GM21529 (cell line): Measurements from ENCODE around the gene DAPK1.
"Not testable (repeated sequence)": the region's sequence is repeated elsewhere in the genome, so short reads cannot be mapped to it uniquely, and the experiment has no call there.

Experiments used
- ATAC-seq: cut with Tn5 transposase; IDR thresholded peaks from one replicate; pipeline ENCODE4 v1.9.1; 2021; ENCODE audit not compliant: unreplicated experiment

Gene DAPK1

DNA sequence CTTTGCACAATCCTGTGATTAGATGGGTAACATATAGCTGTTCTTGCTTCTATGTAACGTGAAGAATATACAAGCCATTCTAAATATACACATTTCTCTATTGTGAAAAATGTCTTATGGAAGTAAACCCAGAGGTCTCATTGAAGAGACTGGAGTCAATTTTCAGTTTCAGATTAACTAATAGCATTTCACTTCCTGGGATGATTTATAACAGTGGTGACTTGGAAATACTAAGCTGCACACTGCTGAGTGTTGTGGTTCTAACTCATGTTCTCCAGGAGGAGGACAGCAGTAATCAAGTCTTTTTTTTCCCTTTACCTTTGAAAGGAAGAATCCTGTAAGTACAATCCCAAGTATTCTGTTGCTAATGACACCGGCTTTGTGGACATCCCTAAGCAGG is 231.6 kb downstream of the DAPK1 start:
- no peak for ATAC-seq

DNA sequence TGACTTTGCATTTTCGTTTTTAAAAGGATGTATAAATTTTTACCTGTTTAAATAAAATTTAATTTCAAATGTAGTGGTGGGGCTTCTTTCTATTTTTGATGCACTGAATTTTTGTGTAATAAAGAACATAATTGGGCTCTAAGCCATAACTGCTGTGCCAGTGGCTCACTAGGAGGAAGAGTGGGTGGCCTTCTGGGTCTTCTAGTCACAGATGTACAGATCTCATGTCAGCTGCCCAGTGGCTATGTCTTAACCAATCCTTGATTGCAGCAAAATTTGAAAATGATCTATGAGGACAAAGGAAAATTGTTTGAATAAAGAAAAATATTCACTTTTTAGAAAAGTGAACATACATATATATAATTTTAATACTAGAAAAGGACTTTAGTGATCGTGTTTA is 233.7 kb downstream of the DAPK1 start:
- ATAC-seq, result no peak

DNA sequence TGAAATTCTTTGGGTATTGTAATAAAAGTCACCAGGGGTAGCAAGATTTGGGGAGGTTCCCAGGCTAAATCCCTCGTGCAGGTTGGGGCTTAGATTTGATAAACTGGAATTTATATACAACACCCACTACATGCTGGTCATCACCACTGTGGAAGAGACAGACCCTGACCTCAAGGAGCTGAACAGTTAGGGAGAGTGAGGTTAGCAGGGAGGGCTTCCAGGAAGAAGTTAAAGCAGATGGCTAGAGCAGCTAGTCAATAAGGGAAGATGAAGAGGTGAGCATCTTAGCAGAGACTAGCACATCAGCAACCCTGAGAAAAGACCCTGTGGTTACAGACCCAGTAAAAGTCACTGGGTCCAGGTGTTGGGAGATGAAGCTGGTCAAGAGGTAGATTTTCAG is 234.7 kb downstream of the DAPK1 start:
- ATAC-seq, result no peak

DNA sequence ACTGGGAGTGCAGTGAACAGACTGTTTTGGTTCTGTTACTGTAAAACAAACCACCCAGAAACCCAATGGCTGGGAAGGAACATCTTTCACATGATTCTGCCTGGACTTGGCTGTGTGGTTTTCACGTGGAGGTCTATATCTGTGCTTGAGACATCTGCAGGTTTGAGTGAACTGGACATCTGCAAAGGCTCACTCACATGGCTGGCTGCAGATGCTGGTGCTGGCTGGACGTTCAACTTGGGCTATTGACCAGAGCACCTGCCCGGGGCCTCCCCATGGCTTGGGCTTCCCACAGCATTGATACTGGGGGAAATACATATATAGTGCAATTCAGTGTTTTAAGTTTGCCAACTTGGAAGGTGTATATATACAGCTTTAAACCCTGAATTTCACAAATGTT is 235.1 kb downstream of the DAPK1 start:
- ATAC-seq, result no peak

DNA sequence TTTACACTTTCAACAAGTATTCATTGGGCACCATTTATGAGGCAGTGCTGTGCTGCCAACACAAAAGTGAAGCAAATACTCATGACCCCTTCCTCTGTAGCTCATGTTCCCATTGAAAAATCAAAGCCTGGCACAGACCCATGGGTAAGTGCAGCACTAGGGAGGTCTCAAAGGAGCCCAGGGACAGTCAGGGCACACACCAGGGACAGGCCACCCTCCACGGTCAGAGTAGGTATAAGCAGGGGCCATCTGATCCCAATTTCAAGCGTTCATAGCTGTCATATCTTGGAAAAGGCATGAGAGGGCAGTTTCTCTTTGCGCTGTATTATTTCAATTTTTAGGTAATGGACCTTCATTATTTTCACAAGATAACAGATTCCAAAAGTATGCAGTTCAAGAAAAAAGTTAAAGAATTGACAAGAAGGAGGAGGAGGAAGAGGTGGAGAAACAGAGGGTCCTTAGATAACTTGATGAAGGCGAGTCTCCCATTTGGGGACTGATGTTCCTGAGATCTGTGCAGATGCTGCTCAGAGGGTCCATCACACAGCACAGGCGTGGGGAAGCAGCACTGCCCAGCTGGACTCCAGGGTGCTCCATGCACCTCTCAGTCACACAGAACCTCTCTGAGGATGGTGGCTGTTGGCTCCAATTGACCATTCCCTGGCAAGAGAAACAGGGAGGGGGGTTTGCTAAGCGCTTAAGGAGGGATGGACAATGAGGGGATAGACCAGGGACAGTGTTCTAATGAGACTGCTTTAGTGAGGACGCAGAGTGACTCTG is 235.8 kb downstream of the DAPK1 start:
- no peak for ATAC-seq

DNA sequence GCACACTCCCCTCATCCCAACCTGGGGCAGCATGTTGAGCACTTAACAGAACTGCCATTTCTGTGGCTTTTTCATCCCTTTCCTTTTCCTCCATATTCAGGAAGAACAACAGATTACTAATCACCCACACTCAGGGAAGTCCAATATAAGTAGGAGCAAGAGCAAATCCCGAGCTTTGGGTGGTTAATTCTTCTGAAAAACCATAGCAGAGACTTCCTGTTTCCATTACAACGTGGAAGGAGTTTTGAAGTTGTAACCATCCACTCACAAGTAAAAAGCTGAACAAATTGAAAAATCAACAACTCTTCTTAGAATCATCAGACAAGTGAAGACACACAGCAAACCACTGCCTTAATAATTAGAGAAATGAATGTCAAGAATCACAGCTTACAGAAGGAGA is 236.4 kb downstream of the DAPK1 start:
- no peak for ATAC-seq

DNA sequence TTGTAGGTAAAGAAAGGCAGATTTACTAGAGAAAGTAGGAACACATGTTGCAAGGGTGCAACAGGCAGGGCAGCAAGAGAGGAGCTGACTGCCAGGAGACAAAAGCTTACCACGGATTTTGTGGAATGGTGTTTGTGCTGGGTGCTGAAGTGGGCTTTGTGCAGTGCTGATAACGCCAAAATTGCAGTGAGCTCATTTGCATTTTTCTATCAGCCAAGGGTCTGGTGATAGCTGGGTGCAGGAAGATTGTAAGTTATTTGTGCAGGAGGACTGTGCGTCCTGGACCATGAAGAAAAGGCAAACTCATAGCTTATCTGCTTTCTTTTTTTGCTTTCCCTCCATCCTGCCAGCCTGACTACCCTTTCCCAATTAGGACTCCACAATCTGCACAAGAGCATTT is 241.9 kb downstream of the DAPK1 start:
- ATAC-seq, result no peak

DNA sequence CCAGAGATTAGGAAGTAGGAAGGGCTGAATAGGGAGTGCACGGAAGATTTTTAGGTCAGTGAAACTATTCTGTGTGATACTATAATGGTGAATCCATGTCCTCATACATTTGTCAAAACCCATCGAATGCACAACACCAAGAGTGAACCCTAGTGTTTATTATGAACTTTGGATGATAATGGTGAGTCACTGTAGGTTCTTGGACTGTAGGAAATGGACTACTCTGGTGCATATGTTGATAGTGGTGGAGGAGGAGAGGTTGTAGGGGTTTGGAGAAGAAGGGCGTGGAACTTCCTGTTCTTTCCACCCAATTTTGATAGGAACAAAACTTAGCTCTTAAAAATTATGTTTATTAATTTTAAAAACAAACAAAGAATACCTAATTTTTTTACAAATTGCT is 242.5 kb downstream of the DAPK1 start:
- ATAC-seq, result no peak

DNA sequence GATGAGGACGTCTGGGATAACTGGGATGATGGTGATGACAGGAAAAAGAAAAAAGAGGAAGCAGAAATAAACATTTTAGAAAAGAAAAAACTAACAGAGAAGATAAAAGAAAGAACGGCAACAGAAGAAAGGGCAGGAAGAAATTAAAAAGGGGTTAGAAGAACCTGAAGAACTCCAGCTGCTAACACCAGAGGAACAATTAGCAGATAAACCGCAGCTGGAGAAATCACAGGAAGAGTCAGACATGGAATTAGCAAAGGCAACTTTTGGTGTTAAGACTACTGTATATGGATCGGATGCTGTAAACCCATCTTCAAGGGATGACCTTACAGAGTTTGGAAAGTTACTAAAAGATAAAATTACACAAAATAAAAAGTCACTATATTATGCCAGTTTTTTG is 243.7 kb downstream of the DAPK1 start:
- no peak for ATAC-seq

DNA sequence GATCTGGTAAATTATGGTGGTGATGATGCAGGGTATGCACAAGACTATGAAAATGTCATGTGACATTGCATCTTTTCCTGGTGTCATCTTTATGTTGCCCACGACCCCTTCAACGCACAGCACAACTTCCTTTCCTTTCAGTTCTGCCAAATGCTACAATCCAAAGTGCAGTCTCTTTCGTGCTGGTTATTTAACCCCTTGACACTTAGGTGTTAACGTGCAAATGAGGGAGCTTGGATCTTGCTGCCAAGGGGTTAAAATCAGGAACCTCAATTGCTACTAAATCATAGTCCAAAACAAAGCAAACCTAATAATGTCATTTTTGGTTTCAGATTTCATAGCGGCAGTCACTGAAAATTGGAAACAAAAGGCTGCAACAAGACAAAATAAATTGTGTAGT is 244.2 kb downstream of the DAPK1 start:
- ATAC-seq, result no peak

DNA sequence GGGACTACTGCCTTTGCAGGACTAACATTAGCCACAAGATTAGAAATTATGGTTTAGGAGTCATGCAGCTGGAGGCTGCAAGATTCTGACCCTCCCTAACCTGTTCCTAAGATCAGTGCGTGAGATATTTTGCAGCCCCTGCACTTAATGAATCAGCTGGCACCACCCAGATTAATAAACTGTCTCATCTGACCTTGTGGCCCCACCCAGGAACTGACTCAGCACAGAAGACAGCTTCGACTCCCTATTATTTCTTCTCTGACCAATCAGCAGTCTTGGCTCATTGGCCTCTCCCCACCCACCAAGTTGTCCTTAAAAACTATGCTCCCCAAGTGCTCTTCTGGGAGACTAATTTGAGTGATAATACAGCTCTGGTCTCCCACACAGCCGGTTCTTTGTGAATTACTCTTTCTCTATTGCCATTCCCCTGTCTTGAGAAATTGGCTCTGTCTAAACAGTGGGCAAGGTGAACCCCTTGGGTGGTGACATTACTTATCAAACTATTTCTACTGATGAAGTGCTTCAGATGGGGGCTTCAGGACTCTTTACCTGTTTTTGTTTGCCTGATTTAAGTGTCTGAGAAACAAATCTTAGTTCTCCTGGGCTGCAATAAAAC is 245.3 kb downstream of the DAPK1 start:
- ATAC-seq, result no peak

DNA sequence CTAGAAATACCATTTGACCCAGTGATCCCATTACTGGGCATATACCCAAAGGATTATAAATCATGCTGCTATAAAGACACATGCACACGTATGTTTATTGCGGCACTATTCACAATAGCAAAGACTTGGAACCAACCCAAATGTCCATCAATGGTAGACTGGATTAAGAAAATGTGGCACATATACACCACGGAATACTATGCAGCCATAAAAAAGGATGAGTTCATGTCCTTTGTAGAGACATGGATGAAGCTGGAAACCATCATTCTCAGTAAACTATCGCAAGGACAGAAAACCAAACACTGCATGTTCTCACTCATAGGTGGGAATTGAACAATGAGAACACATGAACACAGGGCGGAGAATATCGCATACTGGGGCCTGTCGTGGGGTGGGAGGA is 246.6 kb downstream of the DAPK1 start:
- ATAC-seq, result not testable (repeated sequence)

DNA sequence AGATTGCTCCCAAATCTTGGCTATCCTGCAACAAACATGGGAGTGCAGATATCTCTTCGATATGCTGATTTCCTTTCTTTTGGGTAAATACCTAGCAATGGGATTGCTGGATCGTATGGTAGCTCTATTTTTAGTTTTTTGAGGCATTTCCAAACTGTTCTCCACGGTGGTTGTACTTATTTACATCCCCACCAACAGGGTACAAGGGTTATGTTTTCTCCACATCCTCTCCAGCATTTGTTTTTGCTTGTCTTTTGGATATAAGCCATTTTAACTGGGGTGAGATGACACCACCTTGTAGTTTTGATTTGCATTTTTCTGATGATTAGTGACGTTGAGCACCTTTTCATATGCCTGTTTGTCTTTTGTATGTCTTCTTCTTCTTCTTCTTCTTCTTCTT is 248.5 kb downstream of the DAPK1 start:
- ATAC-seq, result no peak

DNA sequence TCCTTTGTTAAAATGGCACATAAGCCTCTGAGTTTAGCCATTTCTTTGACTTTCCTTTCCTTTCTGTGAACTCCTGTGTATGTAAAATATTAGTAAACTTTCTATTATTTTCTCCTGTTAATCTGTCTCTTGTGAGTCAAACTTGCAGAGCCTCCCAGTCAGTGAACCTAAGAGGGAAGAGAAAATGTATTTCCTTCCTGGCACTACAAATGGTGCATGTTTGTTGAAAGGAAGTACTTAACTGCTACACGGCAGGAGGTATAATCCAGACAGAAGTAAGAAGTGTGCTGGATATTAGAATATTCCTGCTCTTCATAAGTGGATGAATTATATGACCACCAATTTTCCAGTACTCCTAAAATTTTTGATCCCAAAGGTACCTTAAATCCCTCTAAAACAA is 251.2 kb downstream of the DAPK1 start:
- no peak for ATAC-seq

DNA sequence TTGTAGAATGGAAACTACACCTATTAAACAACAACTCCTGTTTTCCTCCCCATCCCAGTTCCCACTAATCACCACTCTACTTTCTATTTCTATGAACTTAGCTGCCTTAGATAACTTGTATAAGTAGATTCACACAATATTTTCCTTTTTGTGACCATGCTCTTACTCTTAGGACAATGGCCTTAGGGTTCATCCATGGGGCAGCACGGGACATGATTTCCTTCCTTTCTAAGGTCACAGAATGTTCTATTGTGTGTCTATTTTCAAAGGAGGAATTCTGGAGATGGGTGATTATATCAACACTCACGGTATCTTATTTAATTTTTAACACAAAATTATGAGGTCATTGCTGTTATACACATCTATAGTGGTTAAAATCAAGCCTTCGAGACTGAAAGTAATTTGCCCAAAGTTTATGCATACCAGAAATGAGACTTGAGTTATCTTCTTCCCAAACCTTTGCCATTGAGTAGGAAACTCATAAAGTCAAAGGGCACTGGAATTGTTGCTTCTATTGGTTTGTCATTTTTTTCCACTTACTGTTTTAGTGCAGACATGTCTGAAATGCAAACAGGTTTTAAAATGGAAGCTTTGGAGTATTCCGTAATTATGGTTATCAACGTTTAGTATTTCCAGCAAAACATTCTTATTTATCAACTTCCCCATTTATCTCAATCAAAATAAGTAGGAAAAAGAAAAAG is 251.8 kb downstream of the DAPK1 start:
- ATAC-seq, result no peak

DNA sequence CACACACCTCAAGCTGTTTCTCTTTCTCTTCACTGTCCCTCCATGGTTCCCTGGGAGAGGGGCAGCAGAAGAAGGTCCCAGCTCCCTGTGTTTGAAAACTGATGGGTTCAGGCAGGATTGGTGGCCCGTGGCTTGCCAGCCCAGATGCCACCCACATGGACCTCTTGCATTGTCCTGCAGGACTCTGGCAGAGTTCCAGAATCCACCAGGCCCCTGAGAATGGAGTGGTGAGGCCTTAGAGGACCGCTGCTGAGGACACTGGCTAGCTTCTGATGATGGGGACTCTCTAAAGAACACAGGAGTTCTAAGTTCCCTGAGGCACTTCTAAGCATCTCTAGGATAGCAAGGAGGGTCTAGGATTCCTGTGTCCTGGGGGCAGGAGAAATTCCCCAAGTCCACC is 253.1 kb downstream of the DAPK1 start:
- ATAC-seq, result no peak

DNA sequence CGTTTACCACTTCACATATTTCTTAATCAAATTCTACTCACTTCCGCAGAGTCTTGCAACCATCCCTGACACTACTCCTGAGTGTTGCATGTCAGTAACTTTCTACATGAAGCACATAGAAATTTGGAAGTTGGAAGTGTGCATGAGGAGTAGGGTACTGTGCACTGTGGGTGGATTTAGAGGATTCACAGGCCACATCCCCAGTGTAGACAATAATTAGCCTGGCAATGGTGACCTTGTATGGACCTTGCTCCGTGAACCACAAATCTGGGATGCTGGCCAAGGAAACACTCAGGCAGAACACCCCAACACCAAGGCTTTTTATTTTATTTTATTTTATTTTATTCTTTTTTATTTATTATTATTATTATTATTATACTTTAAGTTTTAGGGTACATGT is 253.8 kb downstream of the DAPK1 start:
- ATAC-seq, result no peak

DNA sequence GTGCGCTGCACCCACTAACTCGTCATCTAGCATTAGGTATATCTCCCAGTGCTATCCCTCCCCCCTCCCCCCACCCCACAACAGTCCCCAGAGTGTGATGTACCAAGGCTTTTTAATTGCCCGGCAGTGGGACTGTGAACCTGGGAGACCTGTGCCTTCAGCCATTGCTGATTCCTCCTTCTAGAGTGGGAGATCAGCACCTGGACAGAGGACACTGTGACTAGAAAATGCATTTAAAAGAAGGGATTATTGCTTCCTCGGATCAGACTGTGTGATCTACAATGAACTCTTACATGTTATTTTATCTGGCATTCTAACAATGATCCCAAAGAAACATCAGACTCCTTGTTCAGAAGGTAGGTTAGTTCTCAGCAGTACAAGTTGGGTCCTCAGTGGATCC is 254.2 kb downstream of the DAPK1 start:
- ATAC-seq, result no peak

DNA sequence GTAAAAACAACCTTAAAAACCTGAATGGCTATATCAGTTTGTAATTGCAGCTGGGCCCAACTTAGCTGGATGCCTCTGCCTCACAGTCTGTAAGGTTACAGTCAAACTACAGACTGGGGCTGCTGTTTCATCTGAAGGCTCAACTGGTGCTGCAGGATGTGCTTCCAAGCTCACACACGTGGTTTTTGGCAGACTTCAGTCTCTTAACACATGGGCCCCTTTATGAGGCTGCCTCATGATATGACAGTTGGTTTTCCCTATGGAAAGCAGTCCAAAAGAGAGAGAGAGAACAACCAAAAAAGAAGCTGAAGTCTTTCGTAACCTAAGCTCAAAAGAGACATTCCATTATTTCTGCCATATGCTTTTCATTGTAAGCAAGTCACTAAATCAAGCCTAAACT is 255.6 kb downstream of the DAPK1 start:
- ATAC-seq, result no peak
